ENCODE data around the gene GPANK1. TPM values are rescaled to one million over a fixed set of nuclear protein-coding genes. Genes with fewer than 3 reads are reported as not detected.
A peak's percentile ranks its signal among the peaks of the same experiment; 100 is the strongest.

GPANK1 gene
- total RNA-seq, 2 experiments from 2014 or later, result 9.8 to 11.0 TPM

DNA sequence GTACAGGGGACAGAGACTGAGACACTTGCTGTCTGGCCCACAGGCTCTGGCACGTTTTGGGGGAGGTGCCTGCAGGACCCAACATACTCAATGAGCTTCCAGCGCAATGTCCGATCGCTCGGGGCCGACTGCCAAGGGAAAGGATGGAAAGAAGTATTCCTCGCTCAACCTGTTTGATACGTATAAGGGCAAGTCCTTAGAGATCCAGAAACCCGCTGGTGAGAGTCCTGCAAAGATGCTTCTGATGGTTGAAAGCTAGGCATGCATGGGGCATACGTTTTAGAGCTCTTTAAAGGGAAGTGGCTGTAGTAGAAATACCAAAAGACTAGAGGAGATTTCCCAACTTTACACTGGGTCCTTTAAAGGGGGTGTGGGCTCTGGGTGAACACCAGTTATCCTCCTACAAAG lies 42.1 kb downstream of the GPANK1 start:
- H3K36me3 ChIP-seq (ENCODE audit: insufficient read depth, low read length), result peaks cover 53% of the 10 kb centered on the region
- H3K27ac ChIP-seq (ENCODE audit: low read depth in 1 of 2, low read length in 2 of 2), result peak overlapping the region in 1 of 2 donors; percentile 89
- H3K4me3 ChIP-seq (ENCODE audit: low read length), result no peak overlapping the region
- Mint-ChIP-seq H3K4me3 (peak overlapping the region; percentile 93), H3K27me3 (no peaks in the 10 kb centered on the region), H3K27ac (peak overlapping the region; percentile 92), H3K9me3 (no peaks in the 10 kb centered on the region), H3K36me3 (ENCODE audit: low read depth) (peaks cover 66% of the 10 kb centered on the region), H3K4me1 (ENCODE audit: low read depth) (peaks cover 29% of the 10 kb centered on the region)
- H3K9me3 ChIP-seq (ENCODE audit: control insufficient read depth in 1 of 2, insufficient read depth in 1 of 2, low read length in 2 of 2), result no peaks in the 10 kb centered on the region
- TF ChIP-seq, protein P1, sequence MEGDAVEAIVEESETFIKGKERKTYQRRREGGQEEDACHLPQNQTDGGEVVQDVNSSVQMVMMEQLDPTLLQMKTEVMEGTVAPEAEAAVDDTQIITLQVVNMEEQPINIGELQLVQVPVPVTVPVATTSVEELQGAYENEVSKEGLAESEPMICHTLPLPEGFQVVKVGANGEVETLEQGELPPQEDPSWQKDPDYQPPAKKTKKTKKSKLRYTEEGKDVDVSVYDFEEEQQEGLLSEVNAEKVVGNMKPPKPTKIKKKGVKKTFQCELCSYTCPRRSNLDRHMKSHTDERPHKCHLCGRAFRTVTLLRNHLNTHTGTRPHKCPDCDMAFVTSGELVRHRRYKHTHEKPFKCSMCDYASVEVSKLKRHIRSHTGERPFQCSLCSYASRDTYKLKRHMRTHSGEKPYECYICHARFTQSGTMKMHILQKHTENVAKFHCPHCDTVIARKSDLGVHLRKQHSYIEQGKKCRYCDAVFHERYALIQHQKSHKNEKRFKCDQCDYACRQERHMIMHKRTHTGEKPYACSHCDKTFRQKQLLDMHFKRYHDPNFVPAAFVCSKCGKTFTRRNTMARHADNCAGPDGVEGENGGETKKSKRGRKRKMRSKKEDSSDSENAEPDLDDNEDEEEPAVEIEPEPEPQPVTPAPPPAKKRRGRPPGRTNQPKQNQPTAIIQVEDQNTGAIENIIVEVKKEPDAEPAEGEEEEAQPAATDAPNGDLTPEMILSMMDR (IDR thresholded peaks at IDR 0.05), result no peak
- ChIA-PET CTCF (interaction anchor here (1.3 to 1.4 kb wide), 3 partner anchors 13 to 147 kb away, joined by 3 to 8 read pairs (median 4); partner anchors contain the start of gene BAG6), POLR2A (interaction anchor here (1.0 to 4.9 kb wide), 7 partner anchors 24 to 128 kb away, joined by 3 to 46 read pairs (median 6); partner anchors contain the start of genes BAG6, C6orf47, DDX39B and GPANK1)
- peaks cover 27% of the 10 kb centered on the region for H3K4me1 ChIP-seq (ENCODE audit: insufficient read depth, low read length)
- no peaks in the 10 kb centered on the region for H3K27me3 ChIP-seq (ENCODE audit: control insufficient read depth in 1 of 2, insufficient read depth in 2 of 2, low read length in 2 of 2)
- DNase-seq, result no peak
- intact Hi-C loops (cut with DNase I, micrococcal nuclease), result no loop called here
- ATAC-seq (ENCODE audit: poor library complexity), result no peak

DNA sequence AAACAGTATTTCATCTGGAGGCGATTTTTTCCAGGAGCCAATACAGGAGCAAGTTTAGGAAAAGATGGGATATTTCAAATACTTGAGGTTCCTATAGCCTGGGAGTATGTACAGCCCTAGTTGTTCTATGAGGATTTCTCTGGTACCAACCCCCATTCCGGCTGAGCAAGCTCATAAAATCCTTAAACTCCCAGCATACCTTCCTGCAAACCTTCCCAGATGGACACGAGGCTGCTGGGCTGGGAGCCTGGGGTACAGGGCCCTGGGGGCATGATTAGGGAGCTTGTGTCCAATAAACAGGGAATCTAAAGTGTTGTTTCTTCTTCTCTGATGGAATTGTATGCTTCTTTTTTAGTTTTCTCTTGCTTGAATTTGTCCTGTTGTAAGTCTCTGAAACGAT lies 42.8 kb downstream of the GPANK1 start:
- Histone ChIP-seq H3K4me1 (ENCODE audit: insufficient read depth, low read length) (peaks cover 27% of the 10 kb centered on the region), H3K27me3 (ENCODE audit: control insufficient read depth in 1 of 2, insufficient read depth in 2 of 2, low read length in 2 of 2) (no peaks in the 10 kb centered on the region), H3K27ac (ENCODE audit: low read depth in 1 of 2, low read length in 2 of 2) (peak overlapping the region in 1 of 2 donors; percentile 89), H3K4me3 (ENCODE audit: low read length) (no peak overlapping the region), H3K36me3 (ENCODE audit: insufficient read depth, low read length) (peaks cover 46% of the 10 kb centered on the region), H3K9me3 (ENCODE audit: control insufficient read depth in 1 of 2, insufficient read depth in 1 of 2, low read length in 2 of 2) (no peaks in the 10 kb centered on the region)
- peaks cover 59% of the 10 kb centered on the region for H3K36me3 Mint-ChIP-seq (ENCODE audit: low read depth)
- no peak for ATAC-seq (ENCODE audit: poor library complexity)
- TF ChIP-seq, protein P1 (IDR thresholded peaks at IDR 0.05), result no peak
- H3K4me1 Mint-ChIP-seq (ENCODE audit: low read depth), result peaks cover 32% of the 10 kb centered on the region
- H3K4me3 Mint-ChIP-seq, result peak overlapping the region; percentile 93
- no peak for DNase-seq
- POLR2A ChIA-PET, result interaction anchor here (1.0 to 4.9 kb wide), 9 partner anchors 24 to 276 kb away, joined by 3 to 46 read pairs (median 4); partner anchors contain the start of genes BAG6, C6orf47, DDX39B and GPANK1
- intact Hi-C loops (cut with DNase I, micrococcal nuclease), result loop anchor here (2.0 kb wide), 3 partner anchors 39 to 75 kb away; partner anchors contain the start of genes ATP6V1G2 (in 1 of the 2), C6orf47 (in 1 of the 2), GPANK1 (in 1 of the 2) and NFKBIL1 (in 1 of the 2)
- no peaks in the 10 kb centered on the region for H3K9me3 Mint-ChIP-seq
- CTCF ChIA-PET, result interaction anchor here (1.3 to 1.4 kb wide), 3 partner anchors 14 to 148 kb away, joined by 3 to 8 read pairs (median 4); partner anchors contain the start of gene BAG6
- no peaks in the 10 kb centered on the region for H3K27me3 Mint-ChIP-seq
- peak overlapping the region; percentile 92 for H3K27ac Mint-ChIP-seq

DNA sequence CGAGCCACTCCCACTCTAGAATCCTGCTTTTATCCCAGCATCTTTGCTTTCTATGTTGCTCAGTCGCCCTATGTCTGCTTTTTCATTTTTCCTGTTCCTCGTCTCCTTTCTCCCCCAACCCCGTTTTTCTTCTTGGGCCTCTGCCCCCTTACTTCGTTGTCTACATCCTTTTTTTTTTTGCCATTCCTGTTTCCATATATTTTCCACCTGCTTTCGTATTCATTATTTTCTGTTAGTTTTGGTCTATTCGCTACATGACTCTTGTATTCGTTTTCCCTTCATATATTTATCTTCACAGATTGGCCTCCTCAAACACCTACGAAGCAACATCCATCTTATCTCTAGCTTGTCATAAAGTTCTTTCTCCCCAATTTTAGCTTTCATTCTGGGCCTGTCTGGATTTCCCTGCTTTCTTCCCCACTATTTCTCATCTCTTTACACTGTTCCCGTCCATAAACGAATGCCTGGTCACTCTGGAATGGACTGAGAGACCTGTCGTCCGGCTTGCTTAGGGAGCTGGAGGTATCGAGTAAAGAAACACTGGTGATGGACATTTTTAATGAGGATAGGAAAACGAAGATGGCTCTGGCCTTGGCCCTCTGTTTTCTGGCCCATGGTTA lies 43.4 kb downstream of the GPANK1 start:
- H3K27me3 Mint-ChIP-seq, result no peaks in the 10 kb centered on the region
- no peak for DNase-seq
- Histone ChIP-seq H3K4me3 (ENCODE audit: low read length) (peak overlapping the region; percentile 74), H3K27me3 (ENCODE audit: control insufficient read depth in 1 of 2, insufficient read depth in 2 of 2, low read length in 2 of 2) (no peaks in the 10 kb centered on the region), H3K9me3 (ENCODE audit: control insufficient read depth in 1 of 2, insufficient read depth in 1 of 2, low read length in 2 of 2) (no peaks in the 10 kb centered on the region), H3K27ac (ENCODE audit: low read depth in 1 of 2, low read length in 2 of 2) (peak overlapping the region; percentile 89 to 97), H3K4me1 (ENCODE audit: insufficient read depth, low read length) (peaks cover 32% of the 10 kb centered on the region), H3K36me3 (ENCODE audit: insufficient read depth, low read length) (peaks cover 40% of the 10 kb centered on the region)
- TF ChIP-seq, protein P1 (IDR thresholded peaks at IDR 0.05), result no peak
- CTCF ChIA-PET, result interaction anchor here (1.4 kb wide), 1 partner anchor 30 kb away, joined by 8 read pairs; the partner anchor contains the start of gene BAG6
- H3K4me1 Mint-ChIP-seq (ENCODE audit: low read depth), result peaks cover 37% of the 10 kb centered on the region
- no peak for ATAC-seq (ENCODE audit: poor library complexity)
- POLR2A ChIA-PET, result interaction anchor here (0.6 to 4.9 kb wide), 10 partner anchors 23 to 1058 kb away, joined by 3 to 46 read pairs (median 4); partner anchors contain the start of genes BAG6, C6orf47, DDX39B and GPANK1
- H3K36me3 Mint-ChIP-seq (ENCODE audit: low read depth), result peaks cover 53% of the 10 kb centered on the region
- intact Hi-C loops (cut with DNase I, micrococcal nuclease), result loop anchor here (2.0 kb wide), 3 partner anchors 39 to 75 kb away; partner anchors contain the start of genes ATP6V1G2 (in 1 of the 2), C6orf47 (in 1 of the 2), GPANK1 (in 1 of the 2) and NFKBIL1 (in 1 of the 2)
- peak overlapping the region; percentile 93 for H3K4me3 Mint-ChIP-seq
- no peaks in the 10 kb centered on the region for H3K9me3 Mint-ChIP-seq
- peak overlapping the region; percentile 92 for H3K27ac Mint-ChIP-seq

All from CD4-positive, alpha-beta T cell (primary cell).